Coronary artery (tissue), 2 donors: ENCODE data around the gene SPDYE3.
A peak's percentile ranks its signal among the peaks of the same experiment; 100 is the strongest.
"Not testable (repeated sequence)": the region's sequence is repeated elsewhere in the genome, so short reads cannot be mapped to it uniquely, and the experiment has no call there.

Experiments used
- DNase-seq: peaks from one replicate; pipeline ENCODE4 v3.0.0-alpha.2; 2017; ENCODE audit warnings: low spot score
- H3K27ac ChIP-seq, 2 donors: fragments of 200-600 bp; sonication (generic); one replicate each; pipeline ENCODE4 v1.5.1; 2016 to 2019
- H3K4me3 ChIP-seq: fragments of 200-600 bp; sonication (generic); 2 replicates; pipeline ENCODE4 v1.5.1; 2016; ENCODE audit warnings: mild to moderate bottlenecking, moderate library complexity
- TF ChIP-seq, protein P1 (sequence below): fragments of 200-600 bp; sonication (generic); IDR thresholded peaks from one replicate; pipeline ENCODE4 v1.5.1; 2019; ENCODE audit warnings: antibody characterized with exemption

SPDYE3 gene

DNA sequence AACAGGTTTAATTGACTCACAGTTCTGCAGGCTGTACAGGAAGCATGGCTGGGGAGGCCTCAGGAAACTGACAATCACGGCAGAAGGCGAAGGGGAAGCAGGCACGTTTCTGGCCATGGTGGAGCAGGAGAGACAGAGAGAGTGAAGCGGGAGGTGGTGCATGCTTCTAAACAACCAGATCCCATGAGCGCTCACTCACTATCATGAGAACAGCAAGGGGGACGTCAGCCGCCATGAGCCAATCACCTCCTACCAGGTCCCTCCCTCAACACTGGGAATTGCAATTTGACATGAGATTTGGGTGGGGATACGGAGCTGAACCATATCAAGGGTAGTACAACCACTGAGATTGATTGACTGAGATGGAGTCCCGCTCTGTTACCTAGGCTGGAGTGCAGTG is 18.2 kb downstream of the SPDYE3 start:
- H3K27ac ChIP-seq, DNase-seq, H3K4me3 ChIP-seq: not testable (repeated sequence)

DNA sequence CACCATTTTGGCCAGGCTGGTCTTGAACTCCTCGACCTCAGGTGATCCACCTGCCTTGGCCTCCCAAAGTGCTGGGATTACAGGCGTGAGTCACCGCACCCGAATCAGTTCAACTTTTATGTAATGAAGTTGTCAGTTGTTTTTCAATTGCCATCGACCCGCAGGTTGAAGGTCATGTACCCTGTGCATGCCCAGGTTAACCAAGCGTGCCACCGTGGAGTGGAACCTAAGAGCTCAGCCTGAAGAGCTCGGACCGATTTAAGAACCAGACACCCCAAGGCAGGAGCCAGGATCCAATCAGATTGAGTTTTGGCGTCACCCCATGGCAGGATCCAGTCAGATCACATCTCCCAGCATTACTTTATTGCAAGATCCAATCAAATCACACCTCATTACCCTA is 19.4 kb downstream of the SPDYE3 start:
- H3K4me3 ChIP-seq, H3K27ac ChIP-seq, DNase-seq: not testable (repeated sequence)

DNA sequence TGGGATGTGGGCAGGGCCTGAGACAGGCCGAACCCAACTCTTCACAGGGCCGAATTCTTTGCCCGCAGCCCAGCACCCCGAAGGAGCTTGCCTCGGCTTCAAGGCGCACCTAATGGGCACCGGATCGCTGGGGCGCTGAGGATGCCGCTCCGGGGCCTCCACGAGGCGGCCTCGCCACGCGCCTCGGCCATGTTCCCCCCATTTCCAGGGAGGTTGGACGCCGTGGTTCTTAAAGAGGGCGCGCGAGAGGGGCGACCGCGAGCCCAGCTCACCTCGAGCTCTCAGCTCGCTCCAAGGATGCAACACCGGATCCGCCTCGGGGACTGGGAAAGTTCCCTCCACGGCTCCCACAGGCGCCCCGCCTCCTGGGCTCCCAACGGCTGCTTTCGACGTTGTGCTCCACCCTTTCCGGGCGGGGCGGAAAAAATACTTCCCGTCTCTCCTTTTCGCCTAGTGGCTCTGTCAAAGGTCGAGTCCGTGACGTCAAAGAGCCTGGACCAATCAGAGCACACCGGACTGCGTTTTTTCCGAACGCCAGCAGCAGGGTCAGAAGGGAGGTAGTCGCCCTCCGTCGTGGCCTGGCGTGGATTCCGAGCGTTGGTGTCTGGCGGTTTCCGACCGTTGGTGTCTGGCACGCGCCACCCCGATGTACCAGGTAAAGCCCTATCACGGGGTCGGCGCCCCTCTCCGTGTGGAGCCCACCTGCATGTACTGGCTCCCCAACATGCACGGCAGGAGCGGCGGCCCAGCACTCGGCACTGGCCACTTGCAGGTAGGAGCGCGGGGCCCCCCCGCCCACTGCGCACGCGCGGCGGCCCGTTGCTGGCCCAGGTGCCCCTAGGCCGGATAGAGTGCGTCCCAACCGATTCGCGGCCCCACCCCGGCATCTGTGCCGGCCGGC is 28.3 kb downstream of the SPDYE3 start:
- peak overlapping the region; percentile 95 for H3K4me3 ChIP-seq
- H3K27ac ChIP-seq: peak overlapping the region; percentile 91 to 98
- peak; percentile 96 for DNase-seq

DNA sequence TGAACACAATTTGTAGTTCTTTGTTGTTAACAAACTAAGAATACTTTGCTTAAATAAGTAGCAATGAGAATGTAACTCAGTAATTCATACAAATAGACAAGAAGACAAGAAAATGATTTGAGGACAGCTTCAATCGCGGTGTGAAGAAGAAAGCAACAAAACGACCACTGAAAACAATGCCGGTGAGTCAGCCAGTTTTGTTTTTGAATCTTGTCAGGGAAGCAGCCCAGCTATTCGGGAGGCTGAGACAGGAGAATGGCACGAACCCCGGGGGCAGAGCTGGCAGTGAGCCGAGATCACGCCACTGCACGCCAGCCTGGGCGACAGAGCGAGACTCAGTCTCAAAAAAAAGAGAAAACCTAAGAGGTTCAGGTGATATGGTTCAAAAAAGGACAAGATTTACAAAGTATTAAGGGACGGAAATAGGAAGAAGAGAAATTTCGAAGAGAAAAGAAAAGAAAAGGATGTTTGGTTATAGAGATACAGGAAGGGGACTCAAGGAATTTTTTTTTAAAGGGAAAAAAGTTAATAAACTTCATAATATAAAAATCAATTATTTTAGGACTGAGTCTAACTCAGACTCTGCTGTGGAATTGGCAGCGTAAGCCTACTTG is 30.7 kb downstream of the SPDYE3 start:
- not testable (repeated sequence) for H3K27ac ChIP-seq, H3K4me3 ChIP-seq, DNase-seq

DNA sequence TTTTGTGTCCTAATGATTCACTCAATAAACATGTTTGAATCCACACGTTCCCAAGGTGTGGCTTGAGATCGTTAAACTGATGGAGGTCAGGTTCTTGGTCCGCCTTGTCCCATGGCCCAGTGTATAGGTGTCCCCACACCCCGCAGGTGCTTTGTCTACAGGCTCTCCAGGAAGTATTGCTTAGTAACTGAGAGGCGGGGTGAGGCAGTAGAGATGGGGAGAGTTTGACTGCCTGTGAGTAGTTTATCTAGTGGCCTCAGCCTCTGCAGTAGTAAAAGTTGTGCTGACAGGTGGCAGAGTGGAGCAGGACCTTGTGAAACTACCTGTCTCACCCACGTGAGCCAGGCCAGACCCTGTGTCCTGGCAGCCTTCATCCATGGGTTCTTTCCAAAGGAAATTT is 33.8 kb downstream of the SPDYE3 start:
- H3K27ac ChIP-seq: not testable (repeated sequence)

DNA sequence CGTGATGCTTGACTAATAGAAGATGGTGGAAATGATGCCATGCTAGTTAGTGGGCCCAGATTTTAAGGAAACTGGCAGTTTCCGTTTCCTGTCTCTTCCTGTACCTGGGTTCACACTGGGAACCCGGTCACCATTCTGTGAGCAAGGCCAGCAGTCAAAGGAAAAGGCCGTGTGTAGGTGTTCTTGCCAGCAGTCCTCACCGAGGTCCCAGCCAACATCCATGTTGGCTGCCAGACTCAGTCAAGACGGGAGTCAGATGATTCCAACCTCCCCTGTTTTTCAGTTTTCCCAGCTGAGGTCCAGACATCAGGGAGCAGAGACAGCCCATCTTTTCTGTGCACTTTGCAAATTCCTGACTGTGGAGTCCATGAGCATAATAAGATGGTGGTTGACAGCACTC is 35.3 kb downstream of the SPDYE3 start:
- TF ChIP-seq, protein P1, sequence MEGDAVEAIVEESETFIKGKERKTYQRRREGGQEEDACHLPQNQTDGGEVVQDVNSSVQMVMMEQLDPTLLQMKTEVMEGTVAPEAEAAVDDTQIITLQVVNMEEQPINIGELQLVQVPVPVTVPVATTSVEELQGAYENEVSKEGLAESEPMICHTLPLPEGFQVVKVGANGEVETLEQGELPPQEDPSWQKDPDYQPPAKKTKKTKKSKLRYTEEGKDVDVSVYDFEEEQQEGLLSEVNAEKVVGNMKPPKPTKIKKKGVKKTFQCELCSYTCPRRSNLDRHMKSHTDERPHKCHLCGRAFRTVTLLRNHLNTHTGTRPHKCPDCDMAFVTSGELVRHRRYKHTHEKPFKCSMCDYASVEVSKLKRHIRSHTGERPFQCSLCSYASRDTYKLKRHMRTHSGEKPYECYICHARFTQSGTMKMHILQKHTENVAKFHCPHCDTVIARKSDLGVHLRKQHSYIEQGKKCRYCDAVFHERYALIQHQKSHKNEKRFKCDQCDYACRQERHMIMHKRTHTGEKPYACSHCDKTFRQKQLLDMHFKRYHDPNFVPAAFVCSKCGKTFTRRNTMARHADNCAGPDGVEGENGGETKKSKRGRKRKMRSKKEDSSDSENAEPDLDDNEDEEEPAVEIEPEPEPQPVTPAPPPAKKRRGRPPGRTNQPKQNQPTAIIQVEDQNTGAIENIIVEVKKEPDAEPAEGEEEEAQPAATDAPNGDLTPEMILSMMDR: no peak
- no peak for DNase-seq
- no peak overlapping the region for H3K4me3 ChIP-seq
- H3K27ac ChIP-seq: no peak overlapping the region

More for the DNA sequence above, 33.8 kb downstream of the SPDYE3 start:
- not testable (repeated sequence) for DNase-seq, H3K4me3 ChIP-seq

DNA sequence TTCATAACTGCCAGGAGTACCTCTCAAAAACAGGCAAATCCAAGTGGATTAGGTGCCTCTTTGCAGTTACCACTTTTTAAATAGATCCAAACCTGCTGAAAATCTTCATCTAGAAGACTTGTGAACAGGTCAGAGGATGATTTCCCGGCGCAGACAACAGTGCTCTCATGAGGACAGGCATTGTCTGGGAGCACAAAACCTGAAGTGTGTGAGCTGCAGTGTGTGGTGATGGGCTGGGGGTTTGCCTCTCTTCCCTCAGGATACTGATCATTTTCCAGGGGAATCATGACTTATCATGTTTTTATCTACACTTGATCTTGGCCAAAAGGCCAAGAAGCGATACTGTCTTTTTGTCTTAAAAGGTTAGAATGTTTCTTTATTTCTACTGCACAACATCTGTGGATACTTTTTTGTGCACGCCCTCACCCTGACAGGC is 36.6 kb downstream of the SPDYE3 start:
- not testable (repeated sequence) for H3K27ac ChIP-seq, H3K4me3 ChIP-seq, DNase-seq

DNA sequence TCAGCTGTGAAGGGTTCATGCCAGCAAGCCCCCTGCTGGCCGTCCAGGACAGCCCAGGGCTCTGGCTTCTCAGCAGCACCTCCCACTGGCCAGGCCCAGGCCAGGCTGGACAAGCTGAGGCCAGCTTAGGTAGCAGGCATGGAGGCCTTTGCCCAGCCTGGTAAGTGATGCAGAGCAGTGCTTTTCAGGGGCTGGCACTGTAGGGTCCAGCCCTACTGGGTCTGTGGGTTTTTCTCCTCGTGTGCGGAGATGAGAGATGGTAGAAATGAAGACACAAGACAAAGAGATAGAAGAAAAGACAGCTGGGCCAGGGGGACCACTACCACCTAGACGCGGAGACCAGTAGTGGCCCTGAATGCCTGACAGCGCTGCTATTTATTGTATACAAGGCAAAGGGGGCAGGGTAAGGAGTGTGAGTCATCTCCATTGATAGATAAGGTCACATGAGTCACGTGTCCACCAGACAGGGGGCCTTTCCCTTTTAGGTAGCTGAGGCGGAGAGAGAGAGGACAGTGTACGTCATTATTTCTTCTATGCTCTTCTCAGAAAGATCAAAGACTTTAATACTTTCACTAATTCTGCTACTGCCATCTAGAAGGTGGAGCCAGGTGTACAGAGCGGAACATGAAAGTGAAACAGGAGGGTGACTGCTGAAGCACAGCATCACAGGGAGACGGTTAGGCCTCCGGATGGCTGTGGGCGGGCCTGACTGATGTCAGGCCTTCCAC is 37.2 kb downstream of the SPDYE3 start:
- DNase-seq, H3K4me3 ChIP-seq: not testable (repeated sequence)
- H3K27ac ChIP-seq: peak overlapping the region; percentile 20 to 31

DNA sequence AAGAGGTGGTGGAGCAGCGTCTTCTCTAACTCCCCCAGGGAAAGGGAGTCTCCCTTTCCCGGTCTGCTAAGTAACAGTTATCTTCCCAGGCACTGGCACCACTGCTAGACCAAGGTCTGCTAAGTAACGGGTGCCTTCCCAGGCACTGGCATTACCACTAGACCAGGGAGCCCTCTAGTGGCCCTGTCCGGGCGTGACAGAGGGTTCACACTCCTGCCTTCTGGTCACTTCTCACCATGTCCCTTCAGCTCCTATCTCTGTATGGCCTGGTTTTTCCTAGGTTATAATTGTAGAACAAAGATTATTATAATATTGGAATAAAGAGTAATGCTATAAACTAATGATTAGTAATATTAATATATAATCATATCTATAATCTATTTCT is 37.8 kb downstream of the SPDYE3 start:
- DNase-seq, H3K4me3 ChIP-seq, H3K27ac ChIP-seq: not testable (repeated sequence)
- TF ChIP-seq, protein P1: peak; percentile 32

DNA sequence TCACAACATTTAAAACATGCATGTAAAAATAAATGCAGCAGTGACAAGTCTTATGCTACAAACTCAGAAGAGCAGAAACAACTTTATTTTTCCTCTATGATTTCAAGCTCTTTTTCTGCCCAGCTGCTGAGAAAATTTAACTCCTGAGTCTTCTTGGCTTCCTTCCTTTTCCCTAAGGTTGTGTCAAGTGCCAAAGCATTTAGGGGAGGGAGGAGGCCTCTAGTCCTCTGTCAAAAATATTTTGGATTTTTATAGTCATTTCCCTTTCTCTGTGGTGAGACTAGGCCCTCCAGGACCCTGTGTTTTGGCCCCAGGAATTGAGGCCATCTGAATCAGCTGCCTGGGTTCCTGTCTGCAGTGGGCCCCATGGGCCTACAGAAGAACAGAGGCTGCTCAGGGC is 39.4 kb downstream of the SPDYE3 start:
- Histone ChIP-seq H3K27ac (no peak overlapping the region), H3K4me3 (no peak overlapping the region)
- no peak for DNase-seq
- TF ChIP-seq, protein P1: no peak
